ENCODE measurements around the gene SPEM2. TPM values are rescaled to one million over a fixed set of nuclear protein-coding genes. Genes with fewer than 3 reads are reported as not detected.

SPEM2 gene
- total RNA-seq = not detected

DNA sequence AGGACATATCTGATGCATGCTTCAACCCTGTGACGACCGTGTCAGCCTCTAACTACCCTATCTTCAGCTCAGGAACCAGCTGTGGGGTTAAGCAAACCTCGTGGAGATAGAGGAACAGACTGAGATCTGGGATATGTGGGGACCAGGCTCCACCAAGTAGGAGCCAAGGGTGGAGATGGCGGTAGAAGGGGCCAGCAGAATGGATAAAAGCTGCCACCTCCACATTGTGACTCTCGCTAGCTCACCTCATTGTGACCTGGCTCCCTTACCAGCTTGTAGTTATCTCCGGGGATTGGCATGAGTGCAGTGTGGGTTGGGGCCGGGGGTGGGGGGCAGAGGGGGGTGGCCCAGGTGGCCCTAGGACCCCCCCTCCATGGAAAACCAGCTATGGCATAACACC, at the start of gene SPEM2:
Gene SPEM2 (plus strand): TSS at position 301 of the 400 bp plus-strand sequence. CDS start 73 bp downstream, at position 374.
- no peak within 1 kb of the TSS for H3K27ac ChIP-seq
- DNase-seq (ENCODE audit: low spot score in 2 of 2) = no peak
- H3K9me3 ChIP-seq = no peaks in the 10 kb centered on the region
- H3K27me3 ChIP-seq = no peaks in the 10 kb centered on the region
- H3K4me3 ChIP-seq = no peak within 1 kb of the TSS
- no peaks in the 10 kb centered on the region for H3K4me1 ChIP-seq
- no peaks in the 10 kb centered on the region for H3K36me3 ChIP-seq
- 92% methylated on average over 6 of the region's 7 CpGs for WGBS
- TF ChIP-seq POLR2A (IDR thresholded peaks at IDR 0.05) (no peak), EP300 (IDR thresholded peaks at IDR 0.05) (no peak), POLR2AphosphoS5 (IDR thresholded peaks at IDR 0.05) (no peak)
- TF ChIP-seq, protein P1, sequence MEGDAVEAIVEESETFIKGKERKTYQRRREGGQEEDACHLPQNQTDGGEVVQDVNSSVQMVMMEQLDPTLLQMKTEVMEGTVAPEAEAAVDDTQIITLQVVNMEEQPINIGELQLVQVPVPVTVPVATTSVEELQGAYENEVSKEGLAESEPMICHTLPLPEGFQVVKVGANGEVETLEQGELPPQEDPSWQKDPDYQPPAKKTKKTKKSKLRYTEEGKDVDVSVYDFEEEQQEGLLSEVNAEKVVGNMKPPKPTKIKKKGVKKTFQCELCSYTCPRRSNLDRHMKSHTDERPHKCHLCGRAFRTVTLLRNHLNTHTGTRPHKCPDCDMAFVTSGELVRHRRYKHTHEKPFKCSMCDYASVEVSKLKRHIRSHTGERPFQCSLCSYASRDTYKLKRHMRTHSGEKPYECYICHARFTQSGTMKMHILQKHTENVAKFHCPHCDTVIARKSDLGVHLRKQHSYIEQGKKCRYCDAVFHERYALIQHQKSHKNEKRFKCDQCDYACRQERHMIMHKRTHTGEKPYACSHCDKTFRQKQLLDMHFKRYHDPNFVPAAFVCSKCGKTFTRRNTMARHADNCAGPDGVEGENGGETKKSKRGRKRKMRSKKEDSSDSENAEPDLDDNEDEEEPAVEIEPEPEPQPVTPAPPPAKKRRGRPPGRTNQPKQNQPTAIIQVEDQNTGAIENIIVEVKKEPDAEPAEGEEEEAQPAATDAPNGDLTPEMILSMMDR (IDR thresholded peaks at IDR 0.05) = no peak

GRCh38 chr17:7379134-7379533, 46.3 kb upstream of the SPEM2 start:
- WGBS = 97% methylated on average over 3 of the region's 3 CpGs
- H3K4me1 ChIP-seq = peaks cover 40% of the 10 kb centered on the region
- no peak for DNase-seq (ENCODE audit: low spot score in 2 of 2)
- no peak for TF ChIP-seq EP300 (IDR thresholded peaks at IDR 0.05)
- no peak for TF ChIP-seq POLR2A (IDR thresholded peaks at IDR 0.05)
- no peak for TF ChIP-seq POLR2AphosphoS5 (IDR thresholded peaks at IDR 0.05)
- TF ChIP-seq, protein P1 (IDR thresholded peaks at IDR 0.05) = no peak
- H3K27ac ChIP-seq = no peak overlapping the region
- peaks cover 4% of the 10 kb centered on the region for H3K36me3 ChIP-seq
- H3K9me3 ChIP-seq = no peaks in the 10 kb centered on the region
- H3K4me3 ChIP-seq = no peak overlapping the region
- H3K27me3 ChIP-seq = no peaks in the 10 kb centered on the region

- peak in 1 of 2 donors; percentile 76 for DNase-seq (ENCODE audit: low spot score in 2 of 2)
- Histone ChIP-seq H3K36me3 (peaks cover 16% of the 10 kb centered on the region), H3K27ac (peak overlapping the region; percentile 78), H3K27me3 (no peaks in the 10 kb centered on the region), H3K9me3 (no peaks in the 10 kb centered on the region), H3K4me1 (peaks cover 42% of the 10 kb centered on the region), H3K4me3 (peak overlapping the region; percentile 63)
- TF ChIP-seq EP300 (IDR thresholded peaks at IDR 0.05) (no peak), POLR2A (IDR thresholded peaks at IDR 0.05) (no peak), POLR2AphosphoS5 (IDR thresholded peaks at IDR 0.05) (no peak)
- TF ChIP-seq, protein P1 (IDR thresholded peaks at IDR 0.05) = no peak
- WGBS = 0% methylated on average over 4 of the region's 7 CpGs
These were observed 45.1 kb upstream of the SPEM2 start for GRCh38 chr17:7380321-7380720.

GRCh38 chr17:7380855-7381683, 44.3 kb upstream of the SPEM2 start, which contains the start of gene TNK1:
Gene TNK1 (plus strand): TSS chr17:7381089. CDS start chr17:7382927, 1,838 bp downstream.
- Histone ChIP-seq H3K27me3 (no peaks in the 10 kb centered on the region), H3K27ac (peak within 1 kb of the TSS; percentile 78)
- WGBS = 6% methylated on average over 45 of the region's 52 CpGs

GRCh38 chr17:7382901-7383300, 42.5 kb upstream of the SPEM2 start:
- no peak for TF ChIP-seq EP300 (IDR thresholded peaks at IDR 0.05)
- TF ChIP-seq POLR2AphosphoS5 (IDR thresholded peaks at IDR 0.05) = no peak
- no peak for TF ChIP-seq POLR2A (IDR thresholded peaks at IDR 0.05)
- TF ChIP-seq, protein P1 (IDR thresholded peaks at IDR 0.05) = no peak
- peaks cover 42% of the 10 kb centered on the region for H3K4me1 ChIP-seq
- no peak overlapping the region for H3K27ac ChIP-seq
- H3K36me3 ChIP-seq = peaks cover 31% of the 10 kb centered on the region
- DNase-seq (ENCODE audit: low spot score in 2 of 2) = no peak
- no peak overlapping the region for H3K4me3 ChIP-seq
- no peaks in the 10 kb centered on the region for H3K27me3 ChIP-seq
- no peaks in the 10 kb centered on the region for H3K9me3 ChIP-seq
- 88% methylated on average over 10 of the region's 10 CpGs for WGBS

More at GRCh38 chr17:7380855-7381683, 44.3 kb upstream of the SPEM2 start, which contains the start of gene TNK1:
- peaks cover 17% of the 10 kb centered on the region for H3K36me3 ChIP-seq
- DNase-seq (ENCODE audit: low spot score in 2 of 2) = peak in 1 of 2 donors; percentile 78
- TF ChIP-seq EP300 (IDR thresholded peaks at IDR 0.05) = no peak
- TF ChIP-seq POLR2A (IDR thresholded peaks at IDR 0.05) = no peak
- TF ChIP-seq, protein P1 (IDR thresholded peaks at IDR 0.05) = no peak
- TF ChIP-seq POLR2AphosphoS5 (IDR thresholded peaks at IDR 0.05) = no peak
- no peaks in the 10 kb centered on the region for H3K9me3 ChIP-seq
- H3K4me3 ChIP-seq = peak within 1 kb of the TSS; percentile 63
- peaks cover 42% of the 10 kb centered on the region for H3K4me1 ChIP-seq

Data from suprapubic skin (tissue), 4 donors.